ENCODE measurements around the gene NFKBIE.

GRCh38 chr6:44254191-44255104 is 10.9 kb downstream of the NFKBIE start:
- TF ChIP-seq, protein P1, sequence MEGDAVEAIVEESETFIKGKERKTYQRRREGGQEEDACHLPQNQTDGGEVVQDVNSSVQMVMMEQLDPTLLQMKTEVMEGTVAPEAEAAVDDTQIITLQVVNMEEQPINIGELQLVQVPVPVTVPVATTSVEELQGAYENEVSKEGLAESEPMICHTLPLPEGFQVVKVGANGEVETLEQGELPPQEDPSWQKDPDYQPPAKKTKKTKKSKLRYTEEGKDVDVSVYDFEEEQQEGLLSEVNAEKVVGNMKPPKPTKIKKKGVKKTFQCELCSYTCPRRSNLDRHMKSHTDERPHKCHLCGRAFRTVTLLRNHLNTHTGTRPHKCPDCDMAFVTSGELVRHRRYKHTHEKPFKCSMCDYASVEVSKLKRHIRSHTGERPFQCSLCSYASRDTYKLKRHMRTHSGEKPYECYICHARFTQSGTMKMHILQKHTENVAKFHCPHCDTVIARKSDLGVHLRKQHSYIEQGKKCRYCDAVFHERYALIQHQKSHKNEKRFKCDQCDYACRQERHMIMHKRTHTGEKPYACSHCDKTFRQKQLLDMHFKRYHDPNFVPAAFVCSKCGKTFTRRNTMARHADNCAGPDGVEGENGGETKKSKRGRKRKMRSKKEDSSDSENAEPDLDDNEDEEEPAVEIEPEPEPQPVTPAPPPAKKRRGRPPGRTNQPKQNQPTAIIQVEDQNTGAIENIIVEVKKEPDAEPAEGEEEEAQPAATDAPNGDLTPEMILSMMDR (IDR thresholded peaks at IDR 0.05), result no peak
- TF ChIP-seq POLR2A (IDR thresholded peaks at IDR 0.05) (no peak), POLR2AphosphoS5 (IDR thresholded peaks at IDR 0.05) (no peak)
